Smooth muscle cell (in vitro differentiated cells): Measurements from ENCODE around the gene PJA2. TPM values are rescaled to one million over a fixed set of nuclear protein-coding genes. Genes with fewer than 3 reads are reported as not detected.
"Not testable (repeated sequence)": the region's sequence is repeated elsewhere in the genome, so short reads cannot be mapped to it uniquely, and the experiment has no call there.

Experiments
- DNase-seq: peaks from one replicate; lab custom pipeline; 2025; ENCODE audit not compliant: unreplicated experiment; lab: John Stamatoyannopoulos, UW
- H2AFZ ChIP-seq: fragments of 200-600 bp; sonication (generic); 2 replicates; pipeline ENCODE4 v1.6.0; 2016; ENCODE audit warnings: antibody characterized with exemption, low read depth, mild to moderate bottlenecking
- H3F3A ChIP-seq: fragments of 200-600 bp; sonication (generic); 2 replicates; pipeline ENCODE4 v1.6.0; 2017; ENCODE audit warnings: antibody characterized with exemption, low read depth
- H3K27ac ChIP-seq: fragments of 200-600 bp; sonication (generic); 2 replicates; pipeline ENCODE4 v1.5.1; 2016; ENCODE audit warnings: low read depth, mild to moderate bottlenecking
- H3K27me3 ChIP-seq: fragments of 200-600 bp; sonication (generic); 2 replicates; pipeline ENCODE4 v1.6.1; 2016; ENCODE audit warnings: low read depth, mild to moderate bottlenecking
- H3K36me3 ChIP-seq: fragments of 200-600 bp; sonication (generic); 2 replicates; pipeline ENCODE4 v1.5.1; 2016; ENCODE audit warnings: low read depth
- H3K4me1 ChIP-seq: fragments of 200-600 bp; sonication (generic); 2 replicates; pipeline ENCODE4 v1.5.1; 2016; ENCODE audit warnings: low read depth
- H3K4me2 ChIP-seq: fragments of 200-600 bp; sonication (generic); 2 replicates; pipeline ENCODE4 v1.6.0; 2016; ENCODE audit warnings: mild to moderate bottlenecking
- H3K4me3 ChIP-seq: fragments of 200-600 bp; sonication (generic); 2 replicates; pipeline ENCODE4 v1.5.1; 2016; ENCODE audit warnings: mild to moderate bottlenecking
- H3K79me2 ChIP-seq: fragments of 200-600 bp; sonication (generic); 2 replicates; pipeline ENCODE4 v1.6.0; 2016; ENCODE audit warnings: low read depth, mild to moderate bottlenecking
- H3K9ac ChIP-seq: fragments of 200-600 bp; sonication (generic); 2 replicates; pipeline ENCODE4 v1.6.0; 2016; ENCODE audit warnings: low read depth
- H3K9me3 ChIP-seq: fragments of 200-600 bp; sonication (generic); replicated peaks from 2 replicates; pipeline ENCODE4 v1.5.1; 2016; ENCODE audit warnings: low read depth
- H4K20me1 ChIP-seq: fragments of 200-600 bp; sonication (generic); 2 replicates; pipeline ENCODE4 v1.6.0; 2016; ENCODE audit warnings: low read depth
- CTCF ChIP-seq: fragments of 200-600 bp; sonication (generic); IDR thresholded peaks from 2 replicates; pipeline ENCODE4 v1.5.1; 2017; ENCODE audit warnings: borderline replicate concordance, mild to moderate bottlenecking, antibody characterized with exemption; ENCODE audit not compliant: insufficient read depth, poor library complexity, severe bottlenecking
- WGBS: methylation state at CpG from one replicate; pipeline ENCODE4 v1.1.7; 2016; ENCODE audit warnings: low lambda C conversion rate; 5-methylcytosine and 5-hydroxymethylcytosine counted together
- polyA plus RNA-seq: library from polyadenylated mRNA; unstranded; fragments of >200 nt; fragmentation: Nextera tagmentation; extraction: Ambion mirVana; gene quantifications from 2 replicates; pipeline ENCODE4 v1.2.1, GENCODE V29; 2016
- total RNA-seq: library from RNA; depleted of rRNA; stranded (reverse); fragments of >200 nt; gene quantifications from 2 replicates; pipeline ENCODE4 v1.2.3, GENCODE V29; 2014

The PJA2 gene
- total and polyA plus RNA-seq, 2 experiments from 2014 or later = 84.0 to 183 TPM

- TF ChIP-seq CTCF = no peak
- Histone ChIP-seq H3K4me3 (no peak overlapping the region), H2AFZ (no peak overlapping the region), H3K27me3 (peaks cover 4% of the 10 kb centered on the region), H3K9me3 (no peaks in the 10 kb centered on the region), H4K20me1 (no peaks in the 10 kb centered on the region), H3K36me3 (no peaks in the 10 kb centered on the region), H3K9ac (no peak overlapping the region), H3K79me2 (no peaks in the 10 kb centered on the region), H3K4me1 (no peaks in the 10 kb centered on the region), H3F3A (no peaks in the 10 kb centered on the region), H3K27ac (no peak overlapping the region), H3K4me2 (no peak overlapping the region)
- 95% methylated on average over 9 of the region's 9 CpGs for WGBS
- DNase-seq = no peak
Observed at GRCh38 chr5:109297900-109298299, 111.9 kb downstream of the PJA2 start.

GRCh38 chr5:109291090-109291489 is 118.7 kb downstream of the PJA2 start:
- Histone ChIP-seq H2AFZ (no peak overlapping the region), H3K27ac (no peak overlapping the region), H3K9me3 (peaks cover 7% of the 10 kb centered on the region), H3K4me2 (no peak overlapping the region), H4K20me1 (no peaks in the 10 kb centered on the region), H3K4me1 (no peaks in the 10 kb centered on the region), H3K79me2 (no peaks in the 10 kb centered on the region), H3K27me3 (no peaks in the 10 kb centered on the region), H3K4me3 (no peak overlapping the region), H3K36me3 (no peaks in the 10 kb centered on the region), H3F3A (no peaks in the 10 kb centered on the region), H3K9ac (no peak overlapping the region)
- DNase-seq = no peak
- 96% methylated on average over 6 of the region's 6 CpGs for WGBS
- TF ChIP-seq CTCF = no peak

GRCh38 chr5:109290231-109290630 is 119.5 kb downstream of the PJA2 start:
- no peak for DNase-seq
- Histone ChIP-seq H2AFZ (no peak overlapping the region), H3K36me3 (no peaks in the 10 kb centered on the region), H3K4me1 (no peaks in the 10 kb centered on the region), H3K79me2 (no peaks in the 10 kb centered on the region), H3K9me3 (peaks cover 7% of the 10 kb centered on the region), H3F3A (no peaks in the 10 kb centered on the region), H3K27me3 (no peaks in the 10 kb centered on the region), H3K4me3 (no peak overlapping the region), H3K9ac (no peak overlapping the region), H3K27ac (no peak overlapping the region), H3K4me2 (no peak overlapping the region), H4K20me1 (no peaks in the 10 kb centered on the region)
- no peak for TF ChIP-seq CTCF
- WGBS = 96% methylated on average over 2 of the region's 2 CpGs

- WGBS = 89% methylated on average over 4 of the region's 4 CpGs
- not testable (repeated sequence) for H3K9ac ChIP-seq, DNase-seq, H3K36me3 ChIP-seq, H4K20me1 ChIP-seq, H3K4me3 ChIP-seq, H2AFZ ChIP-seq, H3K4me1 ChIP-seq, H3K9me3 ChIP-seq, H3K27ac ChIP-seq, H3K4me2 ChIP-seq, H3K79me2 ChIP-seq, H3K27me3 ChIP-seq, H3F3A ChIP-seq
Observed at GRCh38 chr5:109286628-109287027, 123.1 kb downstream of the PJA2 start.
